Tibial artery (tissue), 4 donors: ENCODE results near the gene TRPV6.
A peak's percentile ranks its signal among the peaks of the same experiment; 100 is the strongest.

Source experiments
- DNase-seq, 2 donors: peaks; one replicate each; pipeline ENCODE4 v3.0.0-alpha.2; 2019
- H3K27ac ChIP-seq, 2 donors: fragments of 200-600 bp; sonication (generic) in 1 of 2; 1 replicate in 1 of 2; 2 replicates in 1 of 2; pipeline ENCODE4 v1.5.1; 2018 to 2019; ENCODE audit warnings: mild to moderate bottlenecking in 1 of 2
- H3K27me3 ChIP-seq, 2 donors: fragments of 200-600 bp; sonication (generic) in 1 of 2; one replicate each; pipeline versions ENCODE4 v1.5.1 to v1.6.0; 2016 to 2019
- H3K36me3 ChIP-seq, 3 donors: fragments of 200-600 bp; sonication (generic) in 2 of 3; one replicate each; pipeline ENCODE4 v1.5.1; 2016 to 2019; ENCODE audit warnings: mild to moderate bottlenecking in 2 of 3
- H3K4me1 ChIP-seq, 4 donors: fragments of 200-600 bp; sonication (generic) in 2 of 4; 1 replicate in 3 of 4; 2 replicates in 1 of 4; pipeline ENCODE4 v1.5.1; 2016 to 2019
- H3K4me3 ChIP-seq, 2 donors: fragments of 200-600 bp; sonication (generic) in 1 of 2; 1 replicate in 1 of 2; 2 replicates in 1 of 2; pipeline ENCODE4 v1.5.1; 2018 to 2019; ENCODE audit warnings: mild to moderate bottlenecking in 2 of 2
- H3K9me3 ChIP-seq, 3 donors: fragments of 200-600 bp; sonication (generic) in 1 of 3; one replicate each; pipeline ENCODE4 v1.5.1; 2016 to 2019
- CTCF ChIP-seq, 2 experiments: fragments of 200-600 bp in 1 of 2; fragments of 450-650 bp in 1 of 2; IDR thresholded peaks; one replicate each; pipeline ENCODE4 v1.5.1; 2017 to 2019; ENCODE audit warnings: antibody characterized with exemption in 2 of 2, mild to moderate bottlenecking in 1 of 2, moderate library complexity in 1 of 2
- intact Hi-C: fragments of 100-400 bp; cut with DNase I; formaldehyde crosslinking; loops from one replicate; pipeline ENCODE4 v1.15.0; 2023; ENCODE audit warnings: low total_unique reads

Gene TRPV6

DNA sequence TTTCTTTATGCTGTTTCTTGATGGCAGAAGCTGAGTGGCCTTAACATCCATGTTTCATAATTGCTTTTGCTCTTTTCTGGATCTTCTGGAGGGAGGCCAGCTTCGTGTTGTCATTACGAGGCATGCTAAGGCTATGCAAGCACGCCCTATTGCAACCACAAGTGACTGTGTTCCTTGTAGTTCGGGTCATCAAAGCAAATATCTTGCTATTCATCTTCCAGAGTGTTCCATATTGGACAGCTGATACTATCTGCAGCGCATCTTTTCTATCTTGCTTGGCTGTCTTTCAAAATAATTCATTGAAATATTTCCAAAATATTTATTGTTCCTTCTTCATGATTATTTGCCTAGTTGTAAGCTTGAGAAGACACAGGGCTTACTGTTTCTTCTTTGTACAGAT lies 25.7 kb downstream of the TRPV6 start:
- intact Hi-C loops, result loop anchor here (10.0 kb wide), 1 partner anchor 365 kb away; the partner anchor contains the start of gene TAS2R40
- no peaks in the 10 kb centered on the region for H3K9me3 ChIP-seq
- DNase-seq, result peak in 1 of 2 donors; percentile 71
- peaks cover 0 to 23% (median 14%) of the 10 kb centered on the region in 4 donors for H3K4me1 ChIP-seq
- no peaks in the 10 kb centered on the region for H3K27me3 ChIP-seq
- H3K36me3 ChIP-seq, result peaks cover 19 to 38% (median 27%) of the 10 kb centered on the region in 3 donors
- no peak overlapping the region for H3K4me3 ChIP-seq
- no peak overlapping the region for H3K27ac ChIP-seq
- TF ChIP-seq CTCF (IDR thresholded peaks at IDR 0.05), result no peak

- DNase-seq, result no peak
- intact Hi-C loops, result no loop called here
- no peaks in the 10 kb centered on the region for H3K27me3 ChIP-seq
- peaks cover 19 to 34% (median 26%) of the 10 kb centered on the region in 3 donors for H3K36me3 ChIP-seq
- H3K9me3 ChIP-seq, result no peaks in the 10 kb centered on the region
- no peak overlapping the region for H3K4me3 ChIP-seq
- TF ChIP-seq CTCF (IDR thresholded peaks at IDR 0.05), result no peak
- no peak overlapping the region for H3K27ac ChIP-seq
- H3K4me1 ChIP-seq, result peaks cover 0 to 23% (median 14%) of the 10 kb centered on the region in 4 donors
These were observed 26.1 kb downstream of the TRPV6 start for GRCh38 chr7:142859411-142859810.

DNA sequence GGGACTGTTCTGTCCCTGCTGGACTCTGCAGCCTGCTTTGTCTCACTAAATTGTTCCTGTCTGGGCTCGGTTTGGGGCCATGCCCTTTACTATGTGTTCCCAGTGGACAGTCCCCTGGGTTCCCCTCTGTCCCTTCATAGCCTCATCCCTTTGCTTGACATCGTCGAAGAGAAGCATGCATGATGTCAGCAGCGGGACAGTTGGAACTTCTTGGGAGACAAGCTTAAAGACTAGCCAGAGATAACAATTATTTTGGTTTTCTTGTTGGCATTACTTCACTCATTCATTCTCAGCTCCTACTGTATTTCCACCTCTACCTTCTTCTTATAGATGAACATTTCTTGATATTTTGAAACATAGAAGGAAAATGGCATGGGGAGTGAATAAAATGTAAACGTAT lies 27.9 kb downstream of the TRPV6 start:
- intact Hi-C loops, result no loop called here
- Histone ChIP-seq H3K27me3 (no peaks in the 10 kb centered on the region), H3K4me1 (peaks cover 0 to 29% (median 17%) of the 10 kb centered on the region in 4 donors), H3K9me3 (no peaks in the 10 kb centered on the region), H3K4me3 (no peak overlapping the region), H3K36me3 (peaks cover 11 to 17% (median 11%) of the 10 kb centered on the region in 3 donors), H3K27ac (no peak overlapping the region)
- no peak for TF ChIP-seq CTCF (IDR thresholded peaks at IDR 0.05)
- no peak for DNase-seq

- Histone ChIP-seq H3K36me3 (peaks cover 2 to 7% (median 4%) of the 10 kb centered on the region in 3 donors), H3K27me3 (no peaks in the 10 kb centered on the region), H3K9me3 (no peaks in the 10 kb centered on the region), H3K27ac (peak overlapping the region in 1 of 2 donors; percentile 71), H3K4me3 (peak overlapping the region; percentile 77 to 84), H3K4me1 (peaks cover 0 to 29% (median 17%) of the 10 kb centered on the region in 4 donors)
- intact Hi-C loops, result no loop called here
- no peak for TF ChIP-seq CTCF (IDR thresholded peaks at IDR 0.05)
- DNase-seq, result no peak
These were observed 28.8 kb downstream of the TRPV6 start for GRCh38 chr7:142856565-142857245.

DNA sequence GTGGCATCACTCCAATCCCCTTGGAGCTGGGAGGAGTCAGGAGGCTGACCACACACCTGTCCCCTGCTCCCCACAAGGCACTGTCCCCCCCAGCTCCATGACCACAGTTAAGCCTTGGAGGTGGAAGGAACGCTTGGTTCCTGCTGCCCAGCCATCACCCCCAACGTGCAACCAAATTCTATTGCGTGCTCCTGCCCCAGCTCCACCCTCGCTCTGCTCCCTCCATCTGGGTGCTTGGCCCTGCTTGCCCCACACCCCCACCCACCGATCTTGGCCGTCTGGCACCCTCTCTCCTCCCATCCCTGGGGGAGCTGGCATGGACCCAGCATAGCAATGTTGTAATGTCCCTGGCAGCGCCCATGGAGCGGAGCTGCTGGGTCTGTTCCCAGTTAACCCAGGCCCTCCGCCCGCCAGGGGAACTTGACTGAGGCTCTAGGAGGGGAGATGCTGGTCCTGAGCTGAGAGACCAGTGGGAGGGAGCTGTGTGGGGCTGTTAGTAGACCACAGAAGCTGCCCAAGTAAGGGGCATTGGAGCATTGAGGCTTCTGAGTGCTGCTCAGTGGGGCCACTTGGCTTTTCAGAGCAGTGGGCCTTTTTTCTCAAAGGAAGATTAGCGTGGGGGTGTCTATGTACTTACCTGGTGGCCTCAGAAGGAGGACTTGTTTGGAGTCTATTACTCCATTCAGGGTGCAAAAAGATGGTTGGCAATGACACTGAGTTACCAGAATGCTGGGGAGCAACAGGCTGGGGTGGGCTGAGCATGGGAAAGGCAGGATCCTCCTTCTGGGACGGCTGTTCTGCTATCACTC lies 29.6 kb downstream of the TRPV6 start:
- intact Hi-C loops, result loop anchor here (2.0 kb wide), 1 partner anchor 147 kb away; no protein-coding TSS in a partner anchor
- H3K27me3 ChIP-seq, result peaks cover 0 to 2% of the 10 kb centered on the region in 2 donors
- H3K27ac ChIP-seq, result peak overlapping the region; percentile 62 to 71
- peak; percentile 73 to 91 for DNase-seq
- TF ChIP-seq CTCF (IDR thresholded peaks at IDR 0.05), result no peak
- peaks cover 0 to under 1% (median 0%) of the 10 kb centered on the region in 3 donors for H3K36me3 ChIP-seq
- H3K4me3 ChIP-seq, result peak overlapping the region; percentile 77 to 84
- H3K9me3 ChIP-seq, result no peaks in the 10 kb centered on the region
- H3K4me1 ChIP-seq, result peaks cover 0 to 29% (median 17%) of the 10 kb centered on the region in 4 donors
